Esophagus squamous epithelium (tissue), 5 donors: ENCODE measurements around the gene TM9SF3. TPM values are rescaled to one million over a fixed set of nuclear protein-coding genes. Genes with fewer than 3 reads are reported as not detected.

ENCODE experiments used
- DNase-seq: peaks from one replicate; lab custom pipeline; 2025; lab: John Stamatoyannopoulos, UW
- H3K27ac ChIP-seq, 4 donors: fragments of 200-600 bp; sonication (generic); one replicate each; pipeline ENCODE4 v1.5.1; 2016 to 2019; ENCODE audit warnings: mild to moderate bottlenecking in 1 of 4
- H3K27me3 ChIP-seq, 4 donors: fragments of 200-600 bp; sonication (generic); 1 replicate in 3 of 4; 2 replicates in 1 of 4; pipeline versions ENCODE4 v1.5.1 to v1.6.0; 2017 to 2021; ENCODE audit warnings: antibody characterized with exemption in 1 of 4
- H3K36me3 ChIP-seq, 3 donors: fragments of 200-600 bp; sonication (generic); one replicate each; pipeline ENCODE4 v1.5.1; 2016 to 2019
- H3K4me1 ChIP-seq, 3 donors: fragments of 200-600 bp; sonication (generic); one replicate each; pipeline ENCODE4 v1.5.1; 2017 to 2019
- H3K4me3 ChIP-seq, 4 donors: fragments of 200-600 bp; sonication (generic); 1 replicate in 3 of 4; 2 replicates in 1 of 4; pipeline ENCODE4 v1.5.1; 2016 to 2019; ENCODE audit warnings: mild to moderate bottlenecking in 2 of 4, moderate library complexity in 1 of 4
- H3K9me3 ChIP-seq, 3 donors: fragments of 200-600 bp; sonication (generic); one replicate each; pipeline ENCODE4 v1.5.1; 2016 to 2019
- CTCF ChIP-seq, 6 experiments: fragments of 450-650 bp in 4 of 6; fragments of 200-600 bp in 2 of 6; sonication (generic) in 2 of 6; IDR thresholded peaks; one replicate each; pipeline ENCODE4 v1.5.1; 2016 to 2019; ENCODE audit warnings: antibody characterized with exemption in 6 of 6, mild to moderate bottlenecking in 4 of 6, moderate library complexity in 4 of 6
- POLR2A ChIP-seq, 4 donors: fragments of 450-650 bp; IDR thresholded peaks; one replicate each; pipeline ENCODE4 v1.6.1; 2017; ENCODE audit warnings: antibody characterized with exemption in 4 of 4, mild to moderate bottlenecking in 4 of 4, moderate library complexity in 3 of 4
- WGBS, 2 donors: methylation state at CpG; one replicate each; pipeline ENCODE4 v1.1.5; 2018; 5-methylcytosine and 5-hydroxymethylcytosine counted together
- intact Hi-C: fragments of 100-400 bp; cut with DNase I; formaldehyde crosslinking; loops from one replicate; pipeline ENCODE4 v1.15.0; 2022
- total RNA-seq, 4 donors: library from RNA; depleted of rRNA; stranded (reverse); fragments of >200 nt; gene quantifications; one replicate each; pipeline ENCODE4 v1.1.0, GENCODE V29; 2016
- donor health status: DM: yes; HTN: yes; CAD: no.

TM9SF3 gene
- total RNA-seq, 4 donors from 2014 or later = 36.7 to 86.4 (median 72.4) TPM

GRCh38 chr10:96606216-96606615, 19.4 kb upstream of the TM9SF3 start:
- 71 to 87% methylated on average over 4 of the region's 4 CpGs for WGBS, 2 donors
- no peak for TF ChIP-seq CTCF (IDR thresholded peaks at IDR 0.05)
- TF ChIP-seq POLR2A (IDR thresholded peaks at IDR 0.05) = no peak
- Histone ChIP-seq H3K4me3 (no peak overlapping the region), H3K4me1 (peaks cover 0 to 4% (median 0%) of the 10 kb centered on the region in 3 donors), H3K27me3 (peaks cover 0 to 15% (median 0%) of the 10 kb centered on the region in 4 donors), H3K36me3 (no peaks in the 10 kb centered on the region), H3K27ac (no peak overlapping the region), H3K9me3 (no peaks in the 10 kb centered on the region)
- no peak for DNase-seq
- intact Hi-C loops = no loop called here

- Histone ChIP-seq H3K27ac (no peak overlapping the region), H3K36me3 (no peaks in the 10 kb centered on the region), H3K4me3 (no peak overlapping the region), H3K9me3 (no peaks in the 10 kb centered on the region), H3K27me3 (peaks cover 0 to 20% (median 0%) of the 10 kb centered on the region in 4 donors), H3K4me1 (no peaks in the 10 kb centered on the region)
- no peak for TF ChIP-seq CTCF (IDR thresholded peaks at IDR 0.05)
- TF ChIP-seq POLR2A (IDR thresholded peaks at IDR 0.05) = no peak
- intact Hi-C loops = no loop called here
- 44 to 61% methylated on average over 4 of the region's 4 CpGs for WGBS, 2 donors
- no peak for DNase-seq
Measured at GRCh38 chr10:96600337-96600736, 13.5 kb upstream of the TM9SF3 start.

- no peak for DNase-seq
- TF ChIP-seq POLR2A (IDR thresholded peaks at IDR 0.05) = no peak
- TF ChIP-seq CTCF (IDR thresholded peaks at IDR 0.05) = no peak
- intact Hi-C loops = no loop called here
Measured at GRCh38 chr10:96598846-96599245, 12.0 kb upstream of the TM9SF3 start.

GRCh38 chr10:96596422-96597407, 9.9 kb upstream of the TM9SF3 start:
- peaks cover 0 to 20% (median 0%) of the 10 kb centered on the region in 4 donors for H3K27me3 ChIP-seq
- no peak for DNase-seq
- no peaks in the 10 kb centered on the region for H3K36me3 ChIP-seq
- intact Hi-C loops = no loop called here
- no peak overlapping the region for H3K27ac ChIP-seq
- H3K4me3 ChIP-seq = no peak overlapping the region
- WGBS, 2 donors = 40 to 45% methylated on average over 1 of the region's 1 CpG
- no peak for TF ChIP-seq POLR2A (IDR thresholded peaks at IDR 0.05)
- no peak for TF ChIP-seq CTCF (IDR thresholded peaks at IDR 0.05)
- H3K9me3 ChIP-seq = no peaks in the 10 kb centered on the region
- no peaks in the 10 kb centered on the region for H3K4me1 ChIP-seq

More at GRCh38 chr10:96598846-96599245, 12.0 kb upstream of the TM9SF3 start:
- Histone ChIP-seq H3K27me3 (peaks cover 0 to 20% (median 0%) of the 10 kb centered on the region in 4 donors), H3K4me3 (no peak overlapping the region), H3K9me3 (no peaks in the 10 kb centered on the region), H3K27ac (no peak overlapping the region), H3K36me3 (no peaks in the 10 kb centered on the region), H3K4me1 (no peaks in the 10 kb centered on the region)
- 74 to 79% methylated on average over 4 of the region's 4 CpGs for WGBS, 2 donors

GRCh38 chr10:96595741-96596140, 8.9 kb upstream of the TM9SF3 start:
- no peaks in the 10 kb centered on the region for H3K36me3 ChIP-seq
- no peak for DNase-seq
- peaks cover 0 to 20% (median 0%) of the 10 kb centered on the region in 4 donors for H3K27me3 ChIP-seq
- intact Hi-C loops = no loop called here
- H3K4me3 ChIP-seq = no peak overlapping the region
- TF ChIP-seq CTCF (IDR thresholded peaks at IDR 0.05) (no peak), POLR2A (IDR thresholded peaks at IDR 0.05) (no peak)
- WGBS, 2 donors = 94% methylated on average over 4 of the region's 4 CpGs
- H3K27ac ChIP-seq = no peak overlapping the region
- H3K9me3 ChIP-seq = no peaks in the 10 kb centered on the region
- H3K4me1 ChIP-seq = no peaks in the 10 kb centered on the region
